SK-N-SH treated with all-trans-retinoic acid at 6 μM for 48 hours (cell line): ENCODE measurements around the gene MMP28.

Source experiments
- ARNTL ChIP-seq: fragments of 450-650 bp; formaldehyde crosslinking; IDR thresholded peaks from 2 replicates; pipeline ENCODE4 v1.5.0; 2020; ENCODE audit warnings: low read depth, mild to moderate bottlenecking, moderate library complexity, borderline replicate concordance
- BACH2 ChIP-seq: fragments of 250-450 bp; sonication (Bioruptor Pico); IDR thresholded peaks from 2 replicates; pipeline ENCODE4 v1.9.0; 2021; ENCODE audit warnings: mild to moderate bottlenecking, borderline replicate concordance
- GLIS3 ChIP-seq: fragments of 250-450 bp; sonication (Bioruptor Pico); IDR thresholded peaks from 2 replicates; pipeline ENCODE4 v1.5.0; 2020; ENCODE audit warnings: mild to moderate bottlenecking, moderate library complexity
- RARB ChIP-seq: fragments of 250-450 bp; sonication (Bioruptor Pico); IDR thresholded peaks from 2 replicates; pipeline ENCODE4 v1.8.0; 2021; ENCODE audit warnings: mild to moderate bottlenecking, moderate library complexity
- SNAI2 ChIP-seq: fragments of 250-450 bp; sonication (Bioruptor Pico); IDR thresholded peaks from 2 replicates; pipeline ENCODE4 v1.5.0; 2020; ENCODE audit warnings: mild to moderate bottlenecking, moderate library complexity
- ZC3H10 ChIP-seq: fragments of 250-450 bp; sonication (Bioruptor Pico); IDR thresholded peaks from 2 replicates; pipeline ENCODE4 v1.5.1; 2021; ENCODE audit warnings: mild to moderate bottlenecking, moderate library complexity
- ZFP3 ChIP-seq: fragments of 250-450 bp; sonication (Bioruptor Pico); IDR thresholded peaks from 2 replicates; pipeline ENCODE4 v1.5.0; 2020; ENCODE audit warnings: mild to moderate bottlenecking, moderate library complexity
- TF ChIP-seq, protein P1 (sequence below): fragments of 250-450 bp; sonication (Bioruptor Pico); IDR thresholded peaks from 2 replicates; pipeline ENCODE4 v1.5.1; 2020; ENCODE audit warnings: low read depth, mild to moderate bottlenecking, moderate library complexity

DNA sequence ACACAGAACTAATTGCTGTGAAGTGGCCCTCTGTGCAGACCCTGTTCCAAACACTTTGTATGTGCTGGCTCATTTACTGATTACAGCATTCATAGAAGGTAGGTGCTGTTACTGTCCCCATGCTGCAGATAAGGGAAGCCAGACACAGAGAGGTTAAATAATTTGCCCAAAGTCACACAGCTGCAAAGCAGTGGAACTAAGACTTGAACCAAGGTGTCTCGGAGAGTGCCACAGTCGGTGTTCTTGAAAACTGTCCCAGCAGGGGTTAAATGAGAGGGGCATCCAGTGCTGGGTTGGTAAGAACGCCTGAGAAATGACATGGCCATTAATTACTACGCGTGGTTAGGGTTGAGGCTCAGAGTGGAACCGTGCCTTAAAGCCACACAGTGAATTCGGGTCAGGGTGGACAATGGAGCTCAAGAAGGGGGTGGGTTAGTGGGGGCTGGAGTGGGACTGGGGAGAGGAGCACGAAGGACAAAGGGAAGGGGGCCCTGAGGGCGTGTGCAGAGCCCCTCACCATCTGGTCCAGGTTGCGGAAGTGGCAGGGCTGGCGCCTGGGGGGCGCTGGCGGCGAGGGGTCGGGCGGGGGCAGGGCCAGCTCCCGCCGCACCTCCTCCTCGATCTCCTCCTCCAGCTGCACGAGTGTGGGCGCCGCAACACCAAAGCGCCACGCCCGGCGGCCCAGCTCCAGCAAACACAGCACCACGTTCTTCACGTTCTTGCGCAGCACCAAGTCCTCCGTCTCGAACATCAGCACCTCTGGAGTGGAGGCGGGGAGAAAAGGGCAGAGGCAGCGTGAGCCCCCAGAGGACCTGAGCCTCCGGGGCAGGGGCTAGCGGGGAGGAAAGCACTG is 45.7 kb downstream of the MMP28 start:
- no peak for TF ChIP-seq RARB
- TF ChIP-seq GLIS3 (CRISPR knock-in tag), result no peak
- TF ChIP-seq, protein P1, sequence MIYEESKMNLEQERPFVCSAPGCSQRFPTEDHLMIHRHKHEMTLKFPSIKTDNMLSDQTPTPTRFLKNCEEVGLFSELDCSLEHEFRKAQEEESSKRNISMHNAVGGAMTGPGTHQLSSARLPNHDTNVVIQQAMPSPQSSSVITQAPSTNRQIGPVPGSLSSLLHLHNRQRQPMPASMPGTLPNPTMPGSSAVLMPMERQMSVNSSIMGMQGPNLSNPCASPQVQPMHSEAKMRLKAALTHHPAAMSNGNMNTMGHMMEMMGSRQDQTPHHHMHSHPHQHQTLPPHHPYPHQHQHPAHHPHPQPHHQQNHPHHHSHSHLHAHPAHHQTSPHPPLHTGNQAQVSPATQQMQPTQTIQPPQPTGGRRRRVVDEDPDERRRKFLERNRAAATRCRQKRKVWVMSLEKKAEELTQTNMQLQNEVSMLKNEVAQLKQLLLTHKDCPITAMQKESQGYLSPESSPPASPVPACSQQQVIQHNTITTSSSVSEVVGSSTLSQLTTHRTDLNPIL (CRISPR knock-in tag), result no peak
- TF ChIP-seq ARNTL, result no peak
- no peak for TF ChIP-seq SNAI2
- no peak for TF ChIP-seq ZFP3 (CRISPR knock-in tag)
- TF ChIP-seq BACH2 (CRISPR knock-in tag), result no peak
- TF ChIP-seq ZC3H10, result no peak
